ENCODE measurements around the gene RNASEH1. TPM values are rescaled to one million over a fixed set of nuclear protein-coding genes. Genes with fewer than 3 reads are reported as not detected.
A peak's percentile ranks its signal among the peaks of the same experiment; 100 is the strongest.

Gene RNASEH1
- polyA plus RNA-seq, 3 donors: 6.8 to 16.4 (median 14.2) TPM

DNA sequence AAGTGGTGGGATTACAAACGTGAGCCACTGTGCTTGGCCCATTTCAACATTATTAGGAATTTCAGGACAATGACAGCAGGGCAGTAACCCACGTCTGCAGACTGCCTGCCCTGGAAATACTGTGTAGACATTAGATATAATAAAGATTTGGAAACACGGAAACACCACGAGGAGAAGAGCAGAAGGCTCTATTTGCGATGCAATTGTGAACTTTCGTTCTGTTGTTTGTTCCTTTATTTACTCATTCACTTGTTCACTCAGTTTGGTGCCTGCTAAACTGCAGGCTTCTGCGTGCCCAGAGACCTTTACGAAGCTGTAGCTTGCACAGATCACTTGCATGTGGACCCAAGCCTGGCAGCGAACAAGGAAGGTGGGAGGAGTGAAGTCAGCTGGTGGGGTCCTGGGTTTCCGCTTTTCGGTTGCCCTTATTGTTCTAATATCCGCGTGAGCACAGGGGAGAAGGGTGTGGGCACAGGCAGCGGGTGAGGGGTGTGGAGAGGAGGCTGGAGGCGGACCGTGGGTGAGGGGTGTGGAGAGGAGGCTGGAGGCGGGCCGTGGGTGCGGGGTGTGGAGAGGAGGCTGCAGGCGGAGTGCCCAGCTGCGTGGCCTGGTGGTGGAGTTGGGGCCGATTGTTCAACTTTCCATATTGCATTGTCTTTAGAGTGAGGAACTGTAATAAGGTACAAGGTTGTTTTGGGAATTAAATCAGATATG is 40.2 kb upstream of the RNASEH1 start:
- Histone ChIP-seq H3K27ac (ENCODE audit: low read depth in 1 of 2, low read length in 2 of 2) (no peak overlapping the region), H4K20me1 (ENCODE audit: insufficient read depth, low read length) (no peaks in the 10 kb centered on the region), H3K9me3 (replicated peaks in 1 of 2; ENCODE audit: control insufficient read depth in 1 of 2, insufficient read depth in 1 of 2, low read length in 2 of 2) (no peaks in the 10 kb centered on the region), H3K4me3 (replicated peaks in 1 of 3; ENCODE audit: low read depth in 2 of 3, low read length in 3 of 3) (no peak overlapping the region), H3K4me2 (replicated peaks; ENCODE audit: extremely low read depth, low read length, poor library complexity, severe bottlenecking) (no peak overlapping the region), H3K9ac (ENCODE audit: insufficient read depth, low read length, poor library complexity, severe bottlenecking) (no peak overlapping the region), H3K4me1 (ENCODE audit: control insufficient read depth in 1 of 2, insufficient read depth in 2 of 2, low read length in 2 of 2) (peaks cover 0 to 4% of the 10 kb centered on the region in 2 donors), H3K79me2 (ENCODE audit: insufficient read depth, low read length) (no peaks in the 10 kb centered on the region), H3K36me3 (replicated peaks in 1 of 2; ENCODE audit: control insufficient read depth in 1 of 2, insufficient read depth in 2 of 2, low read length in 2 of 2) (no peaks in the 10 kb centered on the region), H3K27me3 (ENCODE audit: control insufficient read depth in 2 of 2, insufficient read depth in 2 of 2, low read length in 2 of 2) (peaks cover 0 to 12% of the 10 kb centered on the region in 2 donors), H2AFZ (ENCODE audit: insufficient read depth, low read depth, low read length, poor library complexity, severe bottlenecking) (no peak overlapping the region)
- Mint-ChIP-seq H3K27me3 (ENCODE audit: low read depth in 3 of 3) (peaks cover 15 to 27% (median 16%) of the 10 kb centered on the region in 3 donors), H3K27ac (peak overlapping the region in 1 of 7 donors; percentile 15), H3K4me3 (peak overlapping the region in 1 of 2 donors; percentile 6), H3K9me3 (peaks cover 0 to 4% (median 0%) of the 10 kb centered on the region in 7 donors), H3K36me3 (no peaks in the 10 kb centered on the region), H3K4me1 (peaks cover 7% of the 10 kb centered on the region)
- DNase-seq: no peak
- intact Hi-C loops (cut with micrococcal nuclease): no loop called here
- WGBS (ENCODE audit: insufficient coverage): 88% methylated on average over 20 of the region's 22 CpGs
- TF ChIP-seq, protein P1, sequence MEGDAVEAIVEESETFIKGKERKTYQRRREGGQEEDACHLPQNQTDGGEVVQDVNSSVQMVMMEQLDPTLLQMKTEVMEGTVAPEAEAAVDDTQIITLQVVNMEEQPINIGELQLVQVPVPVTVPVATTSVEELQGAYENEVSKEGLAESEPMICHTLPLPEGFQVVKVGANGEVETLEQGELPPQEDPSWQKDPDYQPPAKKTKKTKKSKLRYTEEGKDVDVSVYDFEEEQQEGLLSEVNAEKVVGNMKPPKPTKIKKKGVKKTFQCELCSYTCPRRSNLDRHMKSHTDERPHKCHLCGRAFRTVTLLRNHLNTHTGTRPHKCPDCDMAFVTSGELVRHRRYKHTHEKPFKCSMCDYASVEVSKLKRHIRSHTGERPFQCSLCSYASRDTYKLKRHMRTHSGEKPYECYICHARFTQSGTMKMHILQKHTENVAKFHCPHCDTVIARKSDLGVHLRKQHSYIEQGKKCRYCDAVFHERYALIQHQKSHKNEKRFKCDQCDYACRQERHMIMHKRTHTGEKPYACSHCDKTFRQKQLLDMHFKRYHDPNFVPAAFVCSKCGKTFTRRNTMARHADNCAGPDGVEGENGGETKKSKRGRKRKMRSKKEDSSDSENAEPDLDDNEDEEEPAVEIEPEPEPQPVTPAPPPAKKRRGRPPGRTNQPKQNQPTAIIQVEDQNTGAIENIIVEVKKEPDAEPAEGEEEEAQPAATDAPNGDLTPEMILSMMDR (IDR thresholded peaks at IDR 0.05): no peak

DNA sequence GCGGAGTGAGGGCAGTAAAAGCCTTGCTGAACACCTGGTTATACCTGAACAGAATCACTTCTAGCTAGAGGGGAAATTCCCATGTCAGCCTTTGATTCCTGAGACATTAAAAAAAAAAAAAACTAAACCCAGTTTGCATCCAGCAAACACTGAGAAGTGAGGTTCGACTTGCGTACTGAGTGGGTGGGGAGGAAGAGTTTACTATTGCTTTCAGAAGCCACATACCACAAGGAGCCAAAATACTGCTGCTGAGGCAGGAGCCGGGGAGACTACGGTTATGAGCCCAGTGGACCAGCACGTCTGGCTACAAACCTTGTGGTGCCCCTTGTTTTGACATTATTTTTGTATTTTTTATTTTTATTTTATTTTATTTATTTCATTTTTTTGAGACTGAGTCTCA is 39.4 kb upstream of the RNASEH1 start:
- Histone ChIP-seq H3K27me3 (ENCODE audit: control insufficient read depth in 2 of 2, insufficient read depth in 2 of 2, low read length in 2 of 2) (peaks cover 0 to 12% of the 10 kb centered on the region in 2 donors), H3K9ac (ENCODE audit: insufficient read depth, low read length, poor library complexity, severe bottlenecking) (no peak overlapping the region), H3K4me3 (replicated peaks in 1 of 3; ENCODE audit: low read depth in 2 of 3, low read length in 3 of 3) (no peak overlapping the region), H4K20me1 (ENCODE audit: insufficient read depth, low read length) (no peaks in the 10 kb centered on the region), H2AFZ (ENCODE audit: insufficient read depth, low read depth, low read length, poor library complexity, severe bottlenecking) (no peak overlapping the region), H3K79me2 (ENCODE audit: insufficient read depth, low read length) (no peaks in the 10 kb centered on the region), H3K4me1 (ENCODE audit: control insufficient read depth in 1 of 2, insufficient read depth in 2 of 2, low read length in 2 of 2) (peaks cover 0 to 4% of the 10 kb centered on the region in 2 donors), H3K4me2 (replicated peaks; ENCODE audit: extremely low read depth, low read length, poor library complexity, severe bottlenecking) (no peak overlapping the region), H3K27ac (ENCODE audit: low read depth in 1 of 2, low read length in 2 of 2) (no peak overlapping the region), H3K36me3 (replicated peaks in 1 of 2; ENCODE audit: control insufficient read depth in 1 of 2, insufficient read depth in 2 of 2, low read length in 2 of 2) (no peaks in the 10 kb centered on the region), H3K9me3 (replicated peaks in 1 of 2; ENCODE audit: control insufficient read depth in 1 of 2, insufficient read depth in 1 of 2, low read length in 2 of 2) (no peaks in the 10 kb centered on the region)
- no peak overlapping the region for H3K27ac Mint-ChIP-seq
- TF ChIP-seq, protein P1 (IDR thresholded peaks at IDR 0.05): no peak
- WGBS (ENCODE audit: insufficient coverage): 83% methylated on average over 1 of the region's 6 CpGs
- DNase-seq: no peak
- H3K4me3 Mint-ChIP-seq: no peak overlapping the region
- peaks cover 14 to 27% (median 15%) of the 10 kb centered on the region in 3 donors for H3K27me3 Mint-ChIP-seq (ENCODE audit: low read depth in 3 of 3)
- H3K36me3 Mint-ChIP-seq: no peaks in the 10 kb centered on the region
- H3K4me1 Mint-ChIP-seq: peaks cover 7% of the 10 kb centered on the region
- H3K9me3 Mint-ChIP-seq: peaks cover 0 to 4% (median 0%) of the 10 kb centered on the region in 7 donors
- intact Hi-C loops (cut with micrococcal nuclease): no loop called here
